ENCODE data around the gene CXCL8.

CXCL8 gene

DNA sequence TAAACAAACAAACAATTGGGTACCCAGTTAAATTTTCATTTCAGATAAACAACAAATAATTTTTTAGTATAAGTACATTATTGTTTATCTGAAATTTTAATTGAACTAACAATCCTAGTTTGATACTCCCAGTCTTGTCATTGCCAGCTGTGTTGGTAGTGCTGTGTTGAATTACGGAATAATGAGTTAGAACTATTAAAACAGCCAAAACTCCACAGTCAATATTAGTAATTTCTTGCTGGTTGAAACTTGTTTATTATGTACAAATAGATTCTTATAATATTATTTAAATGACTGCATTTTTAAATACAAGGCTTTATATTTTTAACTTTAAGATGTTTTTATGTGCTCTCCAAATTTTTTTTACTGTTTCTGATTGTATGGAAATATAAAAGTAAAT lies 2.9 kb downstream of the CXCL8 start:
- TF ChIP-seq, protein P1, sequence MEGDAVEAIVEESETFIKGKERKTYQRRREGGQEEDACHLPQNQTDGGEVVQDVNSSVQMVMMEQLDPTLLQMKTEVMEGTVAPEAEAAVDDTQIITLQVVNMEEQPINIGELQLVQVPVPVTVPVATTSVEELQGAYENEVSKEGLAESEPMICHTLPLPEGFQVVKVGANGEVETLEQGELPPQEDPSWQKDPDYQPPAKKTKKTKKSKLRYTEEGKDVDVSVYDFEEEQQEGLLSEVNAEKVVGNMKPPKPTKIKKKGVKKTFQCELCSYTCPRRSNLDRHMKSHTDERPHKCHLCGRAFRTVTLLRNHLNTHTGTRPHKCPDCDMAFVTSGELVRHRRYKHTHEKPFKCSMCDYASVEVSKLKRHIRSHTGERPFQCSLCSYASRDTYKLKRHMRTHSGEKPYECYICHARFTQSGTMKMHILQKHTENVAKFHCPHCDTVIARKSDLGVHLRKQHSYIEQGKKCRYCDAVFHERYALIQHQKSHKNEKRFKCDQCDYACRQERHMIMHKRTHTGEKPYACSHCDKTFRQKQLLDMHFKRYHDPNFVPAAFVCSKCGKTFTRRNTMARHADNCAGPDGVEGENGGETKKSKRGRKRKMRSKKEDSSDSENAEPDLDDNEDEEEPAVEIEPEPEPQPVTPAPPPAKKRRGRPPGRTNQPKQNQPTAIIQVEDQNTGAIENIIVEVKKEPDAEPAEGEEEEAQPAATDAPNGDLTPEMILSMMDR (conservative IDR thresholded peaks at IDR 0.05; ENCODE audit: low read depth, low read length) = no peak
- DNase-seq (ENCODE audit: low read depth) = no peak
- no peak overlapping the region for H3K4me3 ChIP-seq (ENCODE audit: low read length)

DNA sequence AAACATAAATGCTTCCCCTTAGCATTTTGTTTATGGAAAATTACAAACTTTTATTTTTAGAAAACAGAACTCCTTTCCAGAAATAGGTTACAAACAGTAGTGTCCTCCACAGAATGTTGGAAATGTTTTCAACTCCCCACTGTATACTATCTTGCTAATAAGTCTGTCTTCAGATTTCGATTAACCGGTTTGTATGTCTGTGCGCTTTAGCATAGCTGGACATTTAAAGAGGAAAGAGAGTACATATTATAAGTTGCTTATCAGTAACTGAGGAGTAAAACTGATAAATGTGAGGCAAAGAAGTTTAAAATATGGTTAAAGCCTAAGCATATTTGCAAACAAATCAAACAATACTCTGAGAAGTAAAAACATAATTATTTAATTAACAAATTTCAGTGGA lies 3.4 kb downstream of the CXCL8 start:
- no peak for DNase-seq (ENCODE audit: low read depth)
- TF ChIP-seq, protein P1 (conservative IDR thresholded peaks at IDR 0.05; ENCODE audit: low read depth, low read length) = no peak
- H3K4me3 ChIP-seq (ENCODE audit: low read length) = no peak overlapping the region

DNA sequence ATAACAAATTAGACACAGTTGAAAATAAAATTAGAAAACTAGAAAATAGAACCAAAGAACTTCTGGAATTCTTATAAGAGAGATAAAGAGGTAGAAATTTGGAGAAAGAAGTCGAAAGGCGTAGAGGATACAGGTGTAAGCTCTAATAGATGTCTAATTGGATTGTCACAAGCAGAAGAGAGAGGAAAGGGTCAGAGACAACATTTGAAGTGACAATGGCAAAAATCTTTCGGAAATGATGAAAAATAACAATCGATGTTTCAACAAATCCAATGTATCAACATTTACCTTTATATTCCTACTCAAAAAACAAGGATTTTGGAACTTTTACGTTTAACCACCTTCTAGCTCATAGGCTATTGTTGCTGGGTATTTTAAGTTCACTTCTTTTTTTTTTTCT lies 3.8 kb downstream of the CXCL8 start:
- DNase-seq (ENCODE audit: low read depth) = no peak
- TF ChIP-seq, protein P1 (conservative IDR thresholded peaks at IDR 0.05; ENCODE audit: low read depth, low read length) = no peak
- no peak overlapping the region for H3K4me3 ChIP-seq (ENCODE audit: low read length)

DNA sequence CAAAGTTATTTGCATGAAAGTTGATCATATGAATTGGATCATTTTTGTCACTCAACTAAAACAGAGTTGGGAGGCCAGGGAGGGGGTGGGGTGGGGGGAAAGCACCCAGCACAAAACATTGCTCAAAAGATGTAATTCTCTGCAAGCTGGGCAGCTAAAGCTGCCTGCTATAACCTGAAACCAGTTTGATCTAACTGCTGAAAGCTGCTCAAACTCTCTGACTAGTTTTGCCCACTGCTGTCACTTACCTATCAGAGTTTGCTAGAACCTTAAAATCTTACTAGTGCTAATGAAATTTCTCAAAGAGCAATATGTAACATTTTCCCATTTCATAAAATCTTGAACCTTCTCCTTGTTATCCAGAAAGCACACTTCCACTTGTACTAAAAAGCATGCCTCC lies 10.4 kb downstream of the CXCL8 start:
- H3K4me3 ChIP-seq (ENCODE audit: low read length) = no peak overlapping the region
- TF ChIP-seq, protein P1 (conservative IDR thresholded peaks at IDR 0.05; ENCODE audit: low read depth, low read length) = no peak
- no peak for DNase-seq (ENCODE audit: low read depth)

DNA sequence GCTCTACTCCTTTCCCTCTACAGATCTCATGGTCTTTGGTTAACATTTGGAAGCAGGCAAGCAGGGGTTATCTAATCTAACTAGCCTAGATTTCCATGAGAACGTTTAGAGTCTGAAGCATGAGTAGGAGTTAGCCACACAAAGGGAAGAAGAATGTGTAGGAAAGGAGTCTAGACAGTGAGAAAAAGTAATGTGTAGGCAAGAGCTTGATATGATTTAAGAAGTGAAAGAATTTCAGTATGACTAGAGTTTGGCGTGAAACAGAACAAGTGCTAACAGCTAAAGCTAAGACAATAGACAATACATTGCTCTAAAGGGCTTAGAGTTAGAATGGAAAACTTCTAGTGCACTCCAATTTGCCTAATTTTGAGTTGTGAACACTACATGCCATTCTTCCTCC lies 10.8 kb downstream of the CXCL8 start:
- H3K4me3 ChIP-seq (ENCODE audit: low read length) = no peak overlapping the region
- DNase-seq (ENCODE audit: low read depth) = peak; percentile 31
- TF ChIP-seq, protein P1 (conservative IDR thresholded peaks at IDR 0.05; ENCODE audit: low read depth, low read length) = no peak

DNA sequence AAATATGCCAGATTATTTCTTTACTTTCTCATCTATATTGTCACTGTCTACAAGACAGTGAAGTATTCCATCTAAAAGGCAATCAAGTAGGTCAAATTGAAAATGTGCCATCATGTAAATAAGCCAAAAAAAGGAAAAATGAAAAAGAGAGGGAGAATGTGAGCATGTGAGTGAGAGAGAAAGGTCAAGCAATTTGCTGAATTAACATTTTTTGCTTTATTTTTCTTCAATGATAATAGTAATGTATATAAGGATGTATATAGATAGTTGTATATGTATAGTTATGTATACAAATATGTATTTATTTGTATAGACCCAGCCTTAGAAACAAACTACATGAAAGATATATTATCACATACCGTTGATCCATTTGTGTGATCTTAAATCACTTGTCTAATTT lies 11.5 kb downstream of the CXCL8 start:
- TF ChIP-seq, protein P1 (conservative IDR thresholded peaks at IDR 0.05; ENCODE audit: low read depth, low read length) = no peak
- no peak for DNase-seq (ENCODE audit: low read depth)
- no peak overlapping the region for H3K4me3 ChIP-seq (ENCODE audit: low read length)

DNA sequence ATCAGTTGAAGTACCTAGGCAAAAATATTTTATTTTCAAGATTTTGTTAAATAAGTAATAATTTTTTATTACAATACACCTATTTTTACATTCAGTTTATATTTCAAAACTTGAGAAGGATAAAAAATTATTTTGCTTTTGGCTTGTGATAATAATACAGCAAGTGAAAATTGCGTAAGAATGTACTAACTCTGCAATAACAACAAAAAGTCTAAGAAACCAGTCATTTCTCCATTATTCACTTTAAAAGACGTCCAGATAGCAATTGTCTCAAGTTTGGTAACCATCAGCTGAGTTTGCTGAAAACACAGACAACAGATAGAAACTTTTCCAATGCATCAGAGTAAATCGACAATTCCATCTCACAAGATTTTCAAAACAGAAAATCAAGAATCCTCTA lies 12.1 kb downstream of the CXCL8 start:
- TF ChIP-seq, protein P1 (conservative IDR thresholded peaks at IDR 0.05; ENCODE audit: low read depth, low read length) = no peak
- no peak overlapping the region for H3K4me3 ChIP-seq (ENCODE audit: low read length)
- no peak for DNase-seq (ENCODE audit: low read depth)

Measured in retinal pigment epithelial cell (primary cell).